HG02610 (cell line): ENCODE measurements around the gene WBP1L.
"Not testable (repeated sequence)": the region's sequence is repeated elsewhere in the genome, so short reads cannot be mapped to it uniquely, and the experiment has no call there.

Experiments
- ATAC-seq: cut with Tn5 transposase; IDR thresholded peaks from one replicate; pipeline ENCODE4 v1.9.1; 2021; ENCODE audit warnings: mild to moderate bottlenecking, moderate library complexity; ENCODE audit not compliant: unreplicated experiment

The WBP1L gene

DNA sequence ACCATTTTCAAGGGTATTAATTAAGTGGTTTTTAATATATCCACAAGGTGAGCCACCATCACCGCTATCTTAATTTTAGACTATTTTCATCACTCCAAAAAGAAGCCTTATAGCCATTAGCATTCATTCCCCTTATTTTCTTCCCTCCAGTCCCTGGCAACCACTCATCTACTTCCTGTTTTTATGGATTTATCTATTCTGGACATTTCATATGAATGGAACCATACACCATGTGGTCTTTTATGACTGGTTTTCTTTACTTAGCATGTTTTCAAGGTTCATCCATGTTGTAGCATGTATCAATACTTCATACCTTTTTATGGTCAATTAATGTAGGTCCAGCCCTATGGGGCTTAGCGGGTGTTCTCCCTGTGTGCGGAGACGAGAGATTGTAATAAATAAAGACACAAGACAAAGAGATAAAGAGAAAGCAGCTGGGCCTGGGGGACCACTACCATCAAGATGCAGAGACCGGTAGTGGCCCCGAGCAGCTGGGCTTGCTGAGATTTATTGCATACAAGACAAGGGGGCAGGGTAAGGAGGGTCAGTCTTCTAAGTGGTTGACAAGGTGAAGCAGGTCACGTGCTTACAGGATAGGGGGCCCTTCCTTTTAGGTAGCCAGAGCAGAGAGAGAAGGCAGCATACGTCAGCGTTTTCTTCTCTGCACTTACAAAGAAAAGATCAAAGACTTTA is 14.6 kb downstream of the WBP1L start:
- ATAC-seq = no peak

DNA sequence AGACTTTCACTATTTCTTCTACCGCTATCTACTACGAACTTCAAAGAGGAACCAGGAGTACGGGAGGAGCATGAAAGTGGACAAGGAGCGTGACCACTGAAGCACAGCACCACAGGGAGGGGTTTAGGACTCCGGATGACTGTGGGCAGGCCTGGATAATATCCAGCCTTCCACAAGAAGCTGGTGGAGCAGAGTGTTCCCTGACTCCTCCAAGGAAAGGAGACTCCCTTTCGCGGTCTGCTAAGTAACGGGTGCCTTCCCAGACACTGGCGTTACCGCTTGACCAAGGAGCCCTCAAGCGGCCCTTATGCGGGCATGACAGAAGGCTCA is 15.2 kb downstream of the WBP1L start:
- ATAC-seq = not testable (repeated sequence)

- no peak for ATAC-seq
These were observed 15.9 kb downstream of the WBP1L start for GRCh38 chr10:102759497-102760210.

GRCh38 chr10:102761981-102762380 is 18.2 kb downstream of the WBP1L start:
- ATAC-seq = no peak

GRCh38 chr10:102762401-102763015 is 18.8 kb downstream of the WBP1L start:
- ATAC-seq = no peak

GRCh38 chr10:102763037-102763607 is 19.4 kb downstream of the WBP1L start:
- no peak for ATAC-seq

DNA sequence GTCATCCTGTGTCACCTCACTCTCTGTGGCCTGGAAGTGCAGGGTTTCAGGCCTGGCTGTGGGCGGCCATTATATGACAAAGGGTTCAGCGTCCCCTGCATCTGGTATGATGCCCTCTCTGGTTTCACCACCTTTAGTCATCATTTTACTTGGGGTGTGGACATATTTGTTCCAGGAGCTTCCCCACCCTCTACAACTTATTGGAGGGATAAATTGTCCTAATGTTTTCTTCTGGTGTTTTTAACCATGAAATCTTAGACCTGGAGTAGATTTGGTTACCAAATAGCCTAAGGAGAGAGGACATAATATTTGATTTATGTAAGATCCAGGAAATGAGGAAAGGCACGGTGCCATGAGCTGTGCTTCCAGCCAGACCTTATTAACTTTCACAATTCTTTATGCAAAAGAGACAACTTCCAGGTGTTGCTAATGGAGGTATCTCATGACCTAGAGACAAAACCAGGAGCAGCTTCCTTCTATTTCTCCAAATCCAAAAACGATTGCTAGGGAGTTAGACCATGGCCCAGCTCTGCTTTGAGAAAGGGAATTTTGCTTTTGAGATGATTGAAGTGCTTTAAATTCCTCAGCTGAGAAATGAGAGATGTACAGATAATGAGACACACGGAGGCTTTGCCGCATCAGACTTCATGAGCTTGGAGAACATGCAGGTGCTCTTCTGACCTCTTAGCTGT is 20.9 kb downstream of the WBP1L start:
- ATAC-seq = no peak

DNA sequence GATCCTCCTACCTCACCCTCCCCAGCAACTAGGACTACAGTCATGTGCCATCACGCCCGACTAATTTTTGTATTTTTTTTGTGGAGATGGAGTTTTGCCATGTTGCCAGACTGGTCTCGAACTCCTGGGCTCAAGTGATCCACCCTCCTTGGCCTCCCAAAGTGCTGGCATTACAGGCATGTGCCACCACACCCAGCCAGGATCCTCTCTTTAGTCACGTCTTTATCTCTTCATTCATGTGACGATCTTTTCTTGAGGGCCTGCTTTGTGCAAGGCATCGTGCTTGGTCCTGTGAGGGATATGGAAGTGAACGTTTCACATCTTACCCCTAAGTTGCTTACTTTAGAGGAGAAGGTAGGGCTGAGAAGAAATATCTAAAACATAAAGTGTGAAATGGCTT is 21.6 kb downstream of the WBP1L start:
- no peak for ATAC-seq

GRCh38 chr10:102767428-102768160 is 23.8 kb downstream of the WBP1L start:
- ATAC-seq = no peak

GRCh38 chr10:102769375-102770107 is 25.8 kb downstream of the WBP1L start:
- no peak for ATAC-seq

GRCh38 chr10:102770108-102770482 is 26.3 kb downstream of the WBP1L start:
- ATAC-seq = no peak

DNA sequence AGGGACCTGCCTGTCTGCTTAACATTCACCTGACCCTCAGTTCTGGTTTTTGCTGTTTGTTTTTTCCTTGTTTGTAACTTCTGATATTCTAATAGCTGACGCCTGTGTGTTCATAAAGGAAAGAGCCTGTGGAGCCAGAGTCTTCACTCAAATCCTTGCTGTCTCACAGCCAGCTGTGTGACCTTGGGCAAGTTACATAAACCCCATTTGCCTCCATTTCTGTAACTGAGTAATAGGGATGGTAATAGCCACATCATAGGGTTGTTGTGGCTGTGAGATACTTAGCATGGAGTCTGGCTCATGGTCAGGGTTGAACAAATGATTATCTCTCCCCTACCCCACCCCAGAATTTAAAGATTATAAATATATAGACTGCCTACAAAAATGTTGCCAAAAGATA is 27.0 kb downstream of the WBP1L start:
- ATAC-seq = no peak

- ATAC-seq = no peak
These were observed 29.6 kb downstream of the WBP1L start for GRCh38 chr10:102773320-102773719.

GRCh38 chr10:102773986-102774385 is 30.2 kb downstream of the WBP1L start:
- no peak for ATAC-seq

- ATAC-seq = no peak
These were observed 31.6 kb downstream of the WBP1L start for GRCh38 chr10:102775201-102775934.

GRCh38 chr10:102775935-102776669 is 32.4 kb downstream of the WBP1L start:
- no peak for ATAC-seq

DNA sequence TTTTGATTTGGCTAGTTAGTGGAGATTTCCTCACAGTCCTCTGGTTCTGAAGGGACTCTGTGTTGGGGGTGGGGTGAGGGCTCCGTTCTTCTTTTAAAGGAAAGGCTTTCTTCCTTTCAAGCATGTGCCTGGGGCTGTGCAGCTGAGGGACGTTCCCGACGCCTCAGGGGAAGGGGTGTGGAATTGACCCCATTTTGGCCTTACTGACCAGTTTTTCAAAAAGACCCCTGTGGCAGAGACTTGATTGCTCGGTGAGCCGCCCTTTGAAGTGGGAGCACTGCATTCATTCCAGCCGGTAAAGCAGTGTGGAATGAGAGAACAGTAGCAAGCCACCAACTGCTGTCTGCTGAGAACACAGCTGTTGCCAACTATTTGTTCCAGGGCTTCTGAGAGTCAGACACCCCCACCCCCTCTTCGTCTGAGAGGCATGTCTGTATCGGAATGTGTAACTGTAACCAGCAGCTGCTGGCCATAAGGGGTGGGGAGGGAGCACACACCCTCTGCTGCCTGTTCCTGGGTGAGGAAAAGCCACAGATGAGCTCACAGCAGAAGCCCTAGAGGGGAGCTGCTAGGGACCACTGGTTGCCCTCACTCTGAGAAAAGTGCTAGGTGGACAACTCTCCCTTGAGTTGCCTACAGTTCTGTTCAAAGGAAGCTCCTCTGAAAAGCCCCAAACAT is 33.2 kb downstream of the WBP1L start:
- peak; percentile 55 for ATAC-seq
